ENCODE measurements around the gene ZNF615. TPM values are rescaled to one million over a fixed set of nuclear protein-coding genes. Genes with fewer than 3 reads are reported as not detected.
A peak's percentile ranks its signal among the peaks of the same experiment; 100 is the strongest.
"Not testable (repeated sequence)": the region's sequence is repeated elsewhere in the genome, so short reads cannot be mapped to it uniquely, and the experiment has no call there.

ZNF615 gene
- polyA plus RNA-seq (ENCODE audit: insufficient read length in 10 of 10) = 10 to 100 TPM in 5 of 10 donors, 1 to 10 TPM in 5; 7.6 to 12.5 (median 10.1) TPM
- long read RNA-seq, donor 1, partial matches to known transcripts = 0 of 1 reads
- long read RNA-seq, donor 1, other reads (novel, unspliced or antisense) = 0 of 1 reads
- long read RNA-seq, donor 2, full-length matches to known transcripts = 3 of 3 reads
- long read RNA-seq, donor 2, partial matches to known transcripts = 0 of 3 reads
- long read RNA-seq, donor 2, other reads (novel, unspliced or antisense) = 0 of 3 reads
- long read RNA-seq, donor 3 = 0 reads
- long read RNA-seq, donor 4, full-length matches to known transcripts = 3 of 3 reads
- long read RNA-seq, donor 4, partial matches to known transcripts = 0 of 3 reads
- long read RNA-seq, donor 4, other reads (novel, unspliced or antisense) = 0 of 3 reads
- long read RNA-seq, donor 5, partial matches to known transcripts = 0 of 1 reads
- long read RNA-seq, donor 5, other reads (novel, unspliced or antisense) = 0 of 1 reads
- long read RNA-seq, donor 6 = 0 reads
- long read RNA-seq, donor 7, partial matches to known transcripts = 0 of 1 reads
- long read RNA-seq, donor 7, other reads (novel, unspliced or antisense) = 0 of 1 reads
- long read RNA-seq, donor 8, full-length matches to known transcripts = 1 of 1 reads
- long read RNA-seq, donor 8, partial matches to known transcripts = 0 of 1 reads
- long read RNA-seq, donor 8, other reads (novel, unspliced or antisense) = 0 of 1 reads
- long read RNA-seq, donor 9 = 0 reads

DNA sequence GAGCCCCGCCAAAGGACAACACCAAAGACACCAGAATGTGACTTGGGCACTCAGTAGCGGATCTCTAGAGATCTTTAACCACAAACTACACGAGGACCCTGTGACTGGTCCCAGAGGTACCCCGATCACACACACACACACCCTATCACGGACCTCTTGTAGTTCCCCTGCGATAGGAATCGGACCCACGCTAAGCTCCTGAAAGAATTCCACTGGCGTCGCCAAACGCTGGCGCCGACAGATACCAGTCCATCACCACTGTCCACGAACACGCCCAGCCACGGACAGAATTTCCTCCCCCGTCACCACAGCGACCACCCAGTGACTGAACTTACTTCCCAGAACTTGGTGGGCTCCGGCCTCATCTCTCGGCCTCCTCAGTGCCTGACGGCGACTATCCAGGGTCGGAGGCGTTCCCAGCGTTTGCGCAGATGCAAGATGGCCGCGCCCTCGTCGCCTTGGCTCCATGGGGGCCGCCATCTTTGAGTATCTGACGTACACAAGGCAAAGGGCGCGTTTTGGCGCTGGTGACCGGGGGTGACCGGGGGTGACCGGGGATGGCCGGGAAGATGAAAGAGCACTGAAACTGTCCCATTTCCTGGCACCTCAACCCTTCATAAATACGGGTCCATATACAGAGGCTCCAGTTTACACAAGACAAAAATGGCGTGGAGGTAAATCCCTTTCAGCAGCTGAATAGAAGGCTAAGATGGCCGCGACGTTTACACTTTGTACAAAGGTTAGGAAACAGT lies at the start of gene ZNF615:
TSS of gene ZNF615 (minus strand) at position 406 of the 752 bp plus-strand sequence. CDS start 4,500 bp downstream, outside the sequence.
- peak; percentile 92 to 98 (median 96) for DNase-seq

DNA sequence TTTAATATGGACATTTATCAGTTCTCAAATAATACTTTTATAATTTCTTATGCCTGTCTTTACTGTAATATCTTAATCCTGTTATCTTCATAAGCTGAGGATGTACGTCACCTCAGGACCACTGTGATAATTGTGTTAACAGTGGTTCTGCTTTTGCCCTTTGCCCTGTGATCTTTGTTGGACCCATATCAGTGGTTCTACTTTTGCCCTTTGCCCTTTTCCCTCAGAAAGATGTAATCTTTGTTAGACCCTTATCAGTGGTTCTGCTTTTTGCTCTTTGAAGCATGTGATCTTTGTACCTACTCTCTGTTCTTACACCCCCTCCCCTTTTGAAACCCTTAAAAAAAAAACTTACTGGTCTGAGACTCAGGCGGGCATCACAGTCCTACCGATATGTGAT lies 48.5 kb upstream of the ZNF615 start:
- not testable (repeated sequence) for DNase-seq

DNA sequence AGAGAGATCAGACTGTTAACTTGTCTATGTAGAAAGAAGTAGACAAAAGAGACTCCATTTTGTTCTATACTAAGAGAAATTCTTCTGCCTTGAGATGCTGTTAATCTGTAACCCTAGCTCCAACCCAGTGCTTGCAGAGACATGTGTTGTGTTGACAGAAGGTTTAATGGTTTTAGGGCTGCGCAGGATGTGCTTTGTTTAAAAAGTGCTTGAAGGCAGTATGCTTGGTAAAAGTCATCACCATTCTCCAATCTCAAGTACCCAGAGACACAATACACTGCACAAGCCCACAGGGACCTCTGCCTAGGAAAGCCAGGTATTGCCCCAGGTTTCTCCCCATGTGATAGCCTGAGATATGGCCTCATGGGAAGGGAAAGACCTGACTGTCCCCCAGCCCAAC lies 43.7 kb upstream of the ZNF615 start:
- not testable (repeated sequence) for DNase-seq

DNA sequence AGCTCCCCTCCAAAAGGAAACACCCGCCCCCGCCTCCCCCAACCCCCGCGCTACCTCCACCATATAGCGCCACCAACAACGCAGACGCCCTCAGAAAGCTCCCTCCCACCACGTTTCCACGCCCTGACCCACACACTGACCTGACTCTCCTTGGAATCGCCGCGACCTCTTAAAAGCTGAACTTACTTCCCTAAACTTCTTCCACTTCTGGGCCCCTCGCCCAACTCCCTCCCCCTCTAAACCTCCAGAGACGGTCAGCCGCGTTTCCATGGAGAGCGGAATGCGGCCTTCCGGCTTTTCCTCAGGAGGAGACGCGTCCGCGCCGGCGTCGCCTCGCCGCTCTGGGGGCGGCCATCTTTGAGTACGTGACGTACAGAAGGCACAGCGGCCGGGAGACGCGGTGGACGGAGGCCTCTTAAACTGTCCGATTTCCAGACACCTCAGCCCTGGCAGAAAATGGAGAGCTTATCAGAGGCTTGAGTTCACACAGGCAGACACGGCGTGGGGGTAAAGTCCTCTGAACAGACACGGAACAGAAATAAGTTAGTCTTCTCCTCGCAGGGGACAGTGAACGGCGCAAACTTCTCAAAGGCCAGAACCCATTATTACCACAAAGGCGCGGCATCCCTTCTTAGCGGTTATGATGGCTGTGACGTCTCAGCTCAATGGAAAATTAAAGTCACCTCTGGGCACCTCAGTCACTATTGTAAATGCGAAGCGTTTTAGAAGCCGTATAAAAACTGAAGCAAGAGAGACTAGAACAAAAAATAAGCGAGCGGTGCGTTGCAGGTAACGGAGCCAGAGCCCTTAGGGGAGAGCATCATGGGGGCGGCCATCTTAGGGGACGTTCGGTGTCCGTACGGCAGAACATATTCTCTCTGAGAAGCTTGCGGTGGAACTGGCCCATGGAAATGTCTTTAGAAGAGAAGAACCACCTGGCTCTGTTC lies 40.8 kb upstream of the ZNF615 start, which contains the start of gene ZNF432:
TSS of gene ZNF432 (minus strand) at position 284 of the 947 bp plus-strand sequence. CDS start 1,970 bp downstream, outside the sequence.
- peak; percentile 95 to 99 (median 98) for DNase-seq

DNA sequence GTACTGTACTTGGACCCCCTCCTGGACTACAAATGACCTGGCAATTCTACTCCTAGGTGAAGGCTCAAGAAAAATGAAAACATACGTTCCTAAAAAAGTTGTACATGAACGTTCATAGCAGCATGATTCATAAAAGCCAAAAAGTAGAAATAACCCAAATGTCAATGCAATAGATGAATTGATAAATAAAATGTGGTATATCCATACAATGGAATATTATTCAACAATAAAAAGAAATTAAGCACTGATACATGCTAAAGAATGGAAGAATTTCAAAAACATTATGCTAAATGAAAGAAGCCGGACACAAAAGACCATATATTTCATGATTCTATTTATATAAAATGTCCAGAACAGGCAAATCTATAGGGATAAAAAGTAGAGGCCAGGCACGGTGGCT lies 31.2 kb upstream of the ZNF615 start:
- DNase-seq = no peak

DNA sequence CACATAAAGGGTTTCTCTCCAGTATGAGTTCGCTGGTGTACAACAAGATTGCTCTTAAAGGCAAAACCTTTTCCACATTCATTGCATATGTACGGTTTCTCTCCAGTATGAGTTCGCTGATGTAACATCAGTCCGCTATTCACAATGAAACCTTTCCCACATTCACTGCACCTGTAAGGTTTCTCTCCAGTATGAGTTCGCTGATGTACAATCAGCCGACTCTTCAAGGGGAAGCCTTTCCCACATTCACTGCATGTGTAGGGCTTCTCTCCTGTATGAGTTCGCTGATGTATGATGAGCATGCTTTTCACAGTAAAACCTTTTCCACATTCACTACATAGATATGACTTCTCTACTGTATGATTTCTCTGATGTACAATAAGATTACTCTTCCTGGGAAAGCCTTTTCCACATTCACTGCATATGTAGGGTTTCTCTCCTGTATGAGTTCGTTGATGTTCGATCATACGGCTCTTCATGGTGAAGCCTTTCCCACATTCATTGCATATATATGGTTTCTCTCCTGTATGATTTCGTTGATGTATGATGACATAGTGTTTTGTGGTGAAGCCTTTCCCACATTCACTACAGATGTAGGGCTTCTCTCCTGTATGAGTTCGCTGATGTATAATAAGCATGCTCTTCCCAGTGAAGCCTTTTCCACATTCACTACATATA lies 26.2 kb upstream of the ZNF615 start:
- no peak for DNase-seq

DNA sequence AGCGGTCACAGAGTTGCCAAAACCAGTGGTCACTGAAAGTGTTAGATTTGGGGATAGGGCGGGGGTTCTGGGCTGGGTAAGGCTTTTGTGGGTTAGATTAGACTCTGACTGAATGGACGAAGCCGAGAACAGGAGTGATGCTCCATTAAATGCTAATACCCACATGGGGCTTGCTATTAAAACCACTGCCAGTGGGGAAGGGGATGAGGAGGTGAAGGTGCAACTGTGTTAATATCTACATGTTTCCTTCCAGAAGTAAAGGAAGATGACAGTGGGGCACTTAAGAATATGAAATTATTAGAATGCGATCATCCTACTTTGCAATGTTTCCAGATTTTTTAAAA lies 20.7 kb upstream of the ZNF615 start:
- no peak for DNase-seq

DNA sequence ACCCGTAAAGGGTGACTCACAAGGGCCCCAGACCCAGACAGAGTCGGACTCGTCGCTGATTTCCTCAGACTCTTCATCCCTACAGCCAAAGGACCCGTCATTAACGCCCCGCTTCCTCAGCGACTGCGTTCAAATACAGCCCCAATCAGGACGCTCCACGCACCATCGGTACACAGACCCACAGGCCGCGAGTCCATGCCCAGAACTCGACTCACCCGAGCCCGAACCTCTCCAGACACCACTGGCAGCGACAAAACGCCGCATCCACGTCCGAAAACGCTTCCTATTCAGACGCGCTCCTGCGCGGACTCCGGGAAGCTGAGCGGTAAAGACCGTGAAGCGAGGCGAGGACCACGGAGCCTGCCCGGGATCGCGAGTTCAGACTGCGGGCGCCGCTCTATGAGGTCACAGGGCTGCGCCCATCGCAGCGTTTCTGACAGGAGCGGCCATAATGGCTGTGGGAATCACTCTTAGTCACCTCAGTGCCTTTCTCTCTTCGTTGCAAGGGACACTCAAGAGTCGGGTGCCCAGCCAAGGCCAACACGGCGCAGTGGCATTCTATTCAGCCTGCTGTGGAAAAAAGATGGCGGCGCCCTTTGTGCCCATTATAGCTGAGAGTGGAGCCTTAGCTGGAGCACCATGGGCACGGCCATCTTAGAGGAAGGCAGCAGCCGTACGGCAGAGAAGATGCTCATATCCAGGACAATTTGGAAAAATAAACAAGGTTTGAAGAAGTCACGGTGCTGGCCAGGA lies 20.2 kb upstream of the ZNF615 start, which contains the start of gene ZNF614:
TSS of gene ZNF614 (minus strand) at position 353 of the 753 bp plus-strand sequence. CDS start 2,634 bp downstream, outside the sequence.
- peak; percentile 89 to 98 (median 93) for DNase-seq

DNA sequence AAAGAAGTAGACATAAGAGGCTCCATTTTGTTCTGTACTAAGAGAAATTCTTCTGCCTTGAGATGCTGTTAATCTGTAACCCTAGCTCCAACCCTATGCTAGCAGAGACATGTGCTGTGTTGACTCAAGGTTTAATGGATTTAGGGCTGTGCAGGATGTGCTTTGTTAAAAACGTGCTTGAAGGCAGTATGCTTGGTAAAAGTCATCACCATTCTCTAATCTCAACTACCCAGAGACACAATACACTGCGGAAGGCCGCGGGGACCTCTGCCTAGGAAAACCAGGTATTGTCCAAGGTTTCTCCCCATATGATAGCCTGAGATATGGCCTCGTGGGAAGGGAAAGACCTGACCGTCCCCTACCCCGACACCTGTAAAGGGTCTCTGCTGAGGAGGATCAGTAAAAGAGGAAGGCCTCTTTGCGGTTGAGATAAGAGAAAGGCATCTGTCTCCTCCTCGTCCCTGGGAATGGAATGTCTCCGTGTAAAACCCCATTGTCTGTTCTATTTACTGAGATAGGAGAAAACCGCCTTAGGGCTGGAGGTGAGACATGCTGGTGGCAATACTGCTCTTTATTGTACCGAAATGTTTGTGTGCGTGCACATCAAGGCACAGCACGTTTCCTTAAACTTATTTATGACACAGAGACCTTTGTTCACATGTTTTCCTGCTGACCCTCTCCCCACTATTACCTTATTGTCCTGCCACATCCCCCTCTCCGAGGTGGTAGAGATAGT lies 18.4 kb upstream of the ZNF615 start:
- not testable (repeated sequence) for DNase-seq

DNA sequence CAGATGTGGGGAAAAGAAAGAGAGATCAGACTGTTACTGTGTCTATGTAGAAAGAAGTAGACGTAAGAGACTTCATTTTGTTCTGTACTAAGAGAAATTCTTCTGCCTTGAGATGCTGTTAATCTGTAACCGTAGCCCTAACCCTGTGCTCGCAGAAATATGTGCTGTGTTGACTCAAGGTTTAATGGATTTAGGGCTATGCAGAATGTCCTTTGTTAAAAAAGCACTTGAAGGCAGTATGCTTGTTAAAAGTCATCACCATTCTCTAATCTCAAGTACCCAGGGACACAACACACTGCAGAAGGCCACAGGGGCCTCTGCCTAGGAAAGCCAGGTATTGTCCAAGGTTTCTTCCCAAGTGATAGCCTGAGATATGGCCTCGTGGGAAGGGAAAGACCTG lies 16.5 kb upstream of the ZNF615 start:
- not testable (repeated sequence) for DNase-seq

DNA sequence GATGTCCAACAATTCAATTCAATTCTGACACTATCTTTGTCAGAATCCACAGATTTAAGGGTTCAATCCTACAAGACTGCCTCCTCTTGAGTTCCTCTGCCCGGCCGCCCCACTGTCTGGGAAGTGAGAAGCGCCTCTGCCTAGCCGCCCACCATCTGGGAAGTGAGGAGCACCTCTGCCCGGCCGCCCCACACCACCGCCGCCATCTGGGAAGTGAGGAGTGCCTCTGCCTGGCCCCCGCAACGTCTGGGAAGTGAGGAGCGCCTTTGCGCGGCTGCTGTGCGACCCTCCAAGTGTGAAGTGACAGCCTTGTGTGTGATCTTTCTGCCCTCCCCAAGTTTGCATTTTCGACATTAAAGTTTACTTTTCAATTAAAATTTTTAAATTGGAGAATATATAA lies 14.2 kb upstream of the ZNF615 start:
- no peak for DNase-seq

DNA sequence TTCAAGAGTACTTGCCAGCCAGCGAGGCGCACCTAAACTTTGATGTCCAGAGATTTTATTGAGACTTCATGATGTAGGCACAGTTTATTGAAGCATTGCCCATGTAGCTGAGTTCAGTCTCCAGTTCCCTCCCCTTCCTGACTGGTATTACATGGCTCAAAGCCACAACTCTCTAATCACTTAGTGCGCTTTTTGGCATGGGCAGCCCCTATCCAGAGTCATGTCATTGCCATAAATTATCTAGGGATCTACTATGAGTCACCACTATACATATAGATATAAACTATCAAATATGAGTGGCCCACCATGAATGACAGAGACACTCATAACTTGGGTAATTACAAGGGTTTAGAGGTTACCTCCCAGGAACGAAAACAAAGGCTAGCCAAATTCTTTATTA lies 12.5 kb upstream of the ZNF615 start:
- no peak for DNase-seq

DNA sequence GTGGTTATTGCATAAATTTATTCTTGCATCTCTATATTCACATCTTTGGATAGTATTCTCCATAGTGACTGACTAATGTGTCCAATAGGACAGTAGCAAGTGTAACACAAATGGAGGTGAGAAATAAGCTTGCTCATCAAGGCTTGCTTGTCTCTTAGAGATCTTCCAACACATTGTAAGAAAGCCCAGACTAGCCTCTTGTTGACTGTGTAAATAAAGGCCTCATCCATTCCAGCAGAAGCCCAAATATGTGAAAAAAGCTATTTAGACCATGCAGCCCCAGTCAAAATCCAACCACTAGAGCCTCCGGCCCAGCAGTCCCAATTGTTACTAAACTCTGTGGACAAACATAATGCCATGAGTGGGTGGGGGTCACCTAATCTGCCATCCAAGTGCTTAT lies 2.7 kb upstream of the ZNF615 start:
- DNase-seq = no peak

DNA sequence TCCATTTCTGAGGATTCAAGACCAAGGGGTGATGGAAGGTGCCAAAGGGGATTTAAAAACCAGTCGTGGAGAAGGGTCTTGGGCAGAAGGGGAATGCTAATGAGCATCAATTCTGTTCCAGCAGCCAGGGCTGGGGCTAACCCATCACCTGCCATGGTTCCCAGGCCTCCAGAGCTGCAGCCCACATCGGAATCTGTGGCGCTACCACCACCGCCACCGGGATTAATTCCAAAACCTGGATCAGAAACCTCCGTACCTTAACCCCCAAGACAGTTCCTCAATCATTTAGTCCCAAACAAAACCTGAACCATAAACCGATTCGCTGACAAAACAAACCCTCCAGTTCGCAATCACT lies 583 bp downstream of the ZNF615 start:
- peak in 1 of 3 donors; percentile 11 for DNase-seq

DNA sequence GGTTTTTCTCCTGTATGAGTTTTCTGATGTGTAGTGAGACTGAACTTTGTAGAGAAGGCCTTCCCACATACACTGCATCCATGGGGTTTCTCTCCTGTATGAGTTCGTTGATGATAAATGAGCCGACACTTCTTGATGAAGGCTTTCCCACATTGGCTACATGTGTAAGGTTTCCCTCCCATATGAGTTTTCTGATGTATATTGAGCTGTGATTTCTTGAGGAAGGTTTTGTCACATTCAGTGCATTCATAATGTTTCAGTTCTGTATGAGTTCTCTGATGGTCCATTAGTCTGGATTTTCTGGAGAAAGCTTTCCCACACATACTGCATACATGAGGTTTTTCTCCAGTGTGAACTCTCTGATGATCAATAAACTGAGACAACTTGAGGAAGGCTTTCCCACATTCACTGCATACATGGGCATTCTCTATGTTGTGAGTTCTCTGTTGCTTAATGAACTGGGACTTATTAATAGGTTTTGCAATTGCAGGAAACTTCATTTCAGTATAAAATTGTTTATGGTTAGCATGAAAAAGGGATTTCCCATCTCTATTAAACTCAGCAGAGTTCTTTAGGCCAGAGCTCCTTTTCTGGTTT lies 13.9 kb downstream of the ZNF615 start:
- DNase-seq = no peak

DNA sequence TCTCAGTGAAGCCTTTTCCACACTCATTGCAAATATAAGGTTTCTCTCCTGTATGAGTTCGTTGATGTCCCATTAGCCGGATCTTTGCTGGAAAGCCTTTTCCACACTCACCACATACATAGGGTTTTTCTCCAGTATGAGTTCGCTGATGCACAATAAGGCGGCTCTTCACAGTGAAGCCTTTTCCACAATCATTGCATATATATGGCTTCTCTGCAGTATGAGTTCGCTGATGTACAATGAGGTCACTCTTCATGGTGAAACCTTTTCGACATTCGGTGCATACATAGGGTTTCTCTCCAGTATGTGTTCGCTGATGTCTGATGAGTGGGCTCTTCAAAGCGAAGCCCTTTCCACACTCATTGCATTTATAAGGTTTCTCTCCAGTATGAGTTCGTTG lies 14.6 kb downstream of the ZNF615 start:
- no peak for DNase-seq

DNA sequence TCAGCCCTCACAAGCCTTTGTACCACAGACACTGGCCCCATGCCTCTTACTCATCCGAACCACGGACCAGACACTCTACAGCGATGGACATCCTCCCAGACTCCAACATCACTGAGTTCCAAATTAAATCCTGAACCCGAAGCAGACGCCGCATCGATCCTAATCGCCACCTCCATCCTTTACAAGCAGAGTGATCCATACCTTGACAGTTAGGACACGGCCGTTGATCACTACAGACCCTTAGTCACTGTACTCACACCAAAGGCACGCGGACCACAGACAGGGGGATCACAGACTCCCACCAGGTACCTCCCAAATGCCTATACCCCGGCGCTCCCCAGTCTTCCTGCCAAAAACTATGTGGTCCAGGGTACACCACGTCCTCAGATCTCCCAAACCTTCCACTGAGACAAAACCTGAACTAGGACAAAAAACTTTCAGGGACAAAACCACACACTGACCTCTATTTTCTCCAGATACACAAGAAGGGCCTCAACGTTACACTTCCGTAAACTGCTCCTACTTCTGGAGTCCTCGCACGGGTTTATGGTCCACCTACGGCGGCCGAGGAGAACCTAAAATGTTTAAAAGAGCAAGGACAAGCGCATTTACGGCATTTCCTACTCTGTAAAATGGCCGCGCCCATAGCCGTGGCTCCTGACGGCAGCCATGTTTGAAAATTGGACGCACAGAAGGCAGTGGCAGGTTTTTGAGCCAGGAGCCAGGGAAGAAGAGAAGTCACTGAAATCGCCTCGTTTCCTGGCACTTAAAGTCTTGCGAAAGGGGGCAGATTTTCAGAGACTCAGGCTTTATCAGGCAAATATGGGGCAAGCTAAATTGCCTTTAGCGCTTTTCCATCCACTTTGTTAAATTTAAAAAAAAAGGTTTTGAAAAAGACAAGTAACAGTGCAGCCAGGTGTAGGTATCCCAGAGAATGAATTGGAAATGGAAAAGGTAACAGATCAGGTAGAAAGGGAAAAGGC lies 21.4 kb downstream of the ZNF615 start, which contains the start of gene ZNF350:
TSS of gene ZNF350 (minus strand) at position 532 of the 983 bp plus-strand sequence. CDS start 12,480 bp downstream, outside the sequence.
- DNase-seq = peak; percentile 95 to 98 (median 96)
